ENCODE measurements around the gene MYCBP2. TPM values are rescaled to one million over a fixed set of nuclear protein-coding genes. Genes with fewer than 3 reads are reported as not detected.

MYCBP2 gene
- total and polyA plus RNA-seq, 4 donors: 12.1 to 86.4 (median 30.0) TPM

GRCh38 chr13:77016888-77017623 is 309.8 kb downstream of the MYCBP2 start:
- WGBS: 94% methylated on average over 6 of the region's 6 CpGs
- no peak for TF ChIP-seq FOXA1 (IDR thresholded peaks at IDR 0.05)
- TF ChIP-seq RXRA (IDR thresholded peaks at IDR 0.05): no peak
- TF ChIP-seq HNF4G (IDR thresholded peaks at IDR 0.05): no peak
- no peak for TF ChIP-seq CTCF (IDR thresholded peaks at IDR 0.05; ENCODE audit: low read depth, low read length, missing input control)
- no peak overlapping the region for H3K9ac ChIP-seq (ENCODE audit: low read depth in 1 of 2, low read length in 2 of 2)
- H3K4me3 ChIP-seq (ENCODE audit: low read depth in 1 of 3, low read length in 3 of 3): no peak overlapping the region
- H3K27ac ChIP-seq (ENCODE audit: low read depth in 1 of 2, low read length in 2 of 2): no peak overlapping the region
- H3K9me3 ChIP-seq (ENCODE audit: control insufficient read depth in 4 of 4, low read length in 3 of 4): no peaks in the 10 kb centered on the region
- DNase-seq (ENCODE audit: low spot score): no peak
- H3K4me1 ChIP-seq (ENCODE audit: control insufficient read depth in 4 of 4, insufficient read depth in 4 of 4, low read length in 3 of 4): peaks cover 0 to 4% (median 3%) of the 10 kb centered on the region in 4 donors
- H3K36me3 ChIP-seq (ENCODE audit: control insufficient read depth in 4 of 4, insufficient read depth in 3 of 4, low read depth in 1 of 4, low read length in 3 of 4): peaks cover 6 to 48% (median 36%) of the 10 kb centered on the region in 4 donors
- H3K27me3 ChIP-seq (ENCODE audit: control insufficient read depth in 4 of 4, insufficient read depth in 4 of 4, low read length in 3 of 4): no peaks in the 10 kb centered on the region

GRCh38 chr13:77016251-77016812 is 310.6 kb downstream of the MYCBP2 start:
- Histone ChIP-seq H3K4me3 (ENCODE audit: low read depth in 1 of 3, low read length in 3 of 3) (no peak overlapping the region), H3K36me3 (ENCODE audit: control insufficient read depth in 4 of 4, insufficient read depth in 3 of 4, low read depth in 1 of 4, low read length in 3 of 4) (peaks cover 6 to 48% (median 41%) of the 10 kb centered on the region in 4 donors), H3K9ac (ENCODE audit: low read depth in 1 of 2, low read length in 2 of 2) (no peak overlapping the region), H3K27me3 (ENCODE audit: control insufficient read depth in 4 of 4, insufficient read depth in 4 of 4, low read length in 3 of 4) (no peaks in the 10 kb centered on the region), H3K9me3 (ENCODE audit: control insufficient read depth in 4 of 4, low read length in 3 of 4) (no peaks in the 10 kb centered on the region), H3K27ac (ENCODE audit: low read depth in 1 of 2, low read length in 2 of 2) (no peak overlapping the region), H3K4me1 (ENCODE audit: control insufficient read depth in 4 of 4, insufficient read depth in 4 of 4, low read length in 3 of 4) (peaks cover 0 to 4% (median 1%) of the 10 kb centered on the region in 4 donors)
- WGBS: 92% methylated on average over 3 of the region's 3 CpGs
- TF ChIP-seq CTCF (IDR thresholded peaks at IDR 0.05; ENCODE audit: low read depth, low read length, missing input control) (no peak), MAX (IDR thresholded peaks at IDR 0.05) (no peak), HNF4A (conservative IDR thresholded peaks at IDR 0.05) (no peak), YY1 (IDR thresholded peaks at IDR 0.05) (no peak), RXRA (IDR thresholded peaks at IDR 0.05) (no peak), REST (IDR thresholded peaks at IDR 0.05) (no peak), HNF4G (IDR thresholded peaks at IDR 0.05) (no peak), EGR1 (IDR thresholded peaks at IDR 0.05; ENCODE audit: low read depth in 2 of 2) (no peak), FOXA1 (IDR thresholded peaks at IDR 0.05) (no peak), ATF3 (IDR thresholded peaks at IDR 0.05) (no peak), RAD21 (IDR thresholded peaks at IDR 0.05) (no peak), TAF1 (conservative IDR thresholded peaks at IDR 0.05) (no peak), ZBTB33 (IDR thresholded peaks at IDR 0.05) (no peak), FOXA2 (IDR thresholded peaks at IDR 0.05) (no peak), SP1 (IDR thresholded peaks at IDR 0.05) (no peak), JUND (IDR thresholded peaks at IDR 0.05) (no peak), NR2F2 (IDR thresholded peaks at IDR 0.05) (no peak), GABPA (IDR thresholded peaks at IDR 0.05 in 1 of 2, conservative IDR thresholded peaks at IDR 0.05 in 1 of 2) (no peak)
- no peak for DNase-seq (ENCODE audit: low spot score)

Data from liver (tissue), 9 donors.